Measurements from ENCODE around the gene TGFA. TPM values are rescaled to one million over a fixed set of nuclear protein-coding genes. Genes with fewer than 3 reads are reported as not detected.

The TGFA gene
- total and polyA plus RNA-seq, 2 experiments from 2014 or later: 1.4 to 6.5 TPM

DNA sequence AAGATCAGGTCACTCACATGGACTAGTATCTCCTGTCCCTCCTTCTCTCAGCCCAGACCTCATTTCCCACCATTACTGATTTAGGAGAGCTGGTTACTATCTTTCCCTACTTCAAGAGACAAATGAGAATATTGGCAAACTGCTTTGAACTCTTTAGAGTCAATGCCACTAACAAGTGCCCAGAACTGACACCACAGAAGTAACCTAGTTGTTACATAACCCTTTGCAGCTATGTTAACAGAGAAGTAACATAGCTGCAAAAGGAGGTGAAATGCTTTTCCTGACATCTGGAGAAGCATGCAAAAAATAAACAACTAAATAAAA is 30.0 kb downstream of the TGFA start (continued):
- TF ChIP-seq POLR2AphosphoS5 (IDR thresholded peaks at IDR 0.05; ENCODE audit: low read depth) (no peak), EZH2 (IDR thresholded peaks at IDR 0.05; ENCODE audit: low read depth, unreplicated experiment) (no peak), ZNF331 (CRISPR knock-in tag; IDR thresholded peaks at IDR 0.05; ENCODE audit: low read depth) (no peak), ZNF114 (CRISPR knock-in tag; IDR thresholded peaks at IDR 0.05) (no peak)
- TF ChIP-seq, protein P1, sequence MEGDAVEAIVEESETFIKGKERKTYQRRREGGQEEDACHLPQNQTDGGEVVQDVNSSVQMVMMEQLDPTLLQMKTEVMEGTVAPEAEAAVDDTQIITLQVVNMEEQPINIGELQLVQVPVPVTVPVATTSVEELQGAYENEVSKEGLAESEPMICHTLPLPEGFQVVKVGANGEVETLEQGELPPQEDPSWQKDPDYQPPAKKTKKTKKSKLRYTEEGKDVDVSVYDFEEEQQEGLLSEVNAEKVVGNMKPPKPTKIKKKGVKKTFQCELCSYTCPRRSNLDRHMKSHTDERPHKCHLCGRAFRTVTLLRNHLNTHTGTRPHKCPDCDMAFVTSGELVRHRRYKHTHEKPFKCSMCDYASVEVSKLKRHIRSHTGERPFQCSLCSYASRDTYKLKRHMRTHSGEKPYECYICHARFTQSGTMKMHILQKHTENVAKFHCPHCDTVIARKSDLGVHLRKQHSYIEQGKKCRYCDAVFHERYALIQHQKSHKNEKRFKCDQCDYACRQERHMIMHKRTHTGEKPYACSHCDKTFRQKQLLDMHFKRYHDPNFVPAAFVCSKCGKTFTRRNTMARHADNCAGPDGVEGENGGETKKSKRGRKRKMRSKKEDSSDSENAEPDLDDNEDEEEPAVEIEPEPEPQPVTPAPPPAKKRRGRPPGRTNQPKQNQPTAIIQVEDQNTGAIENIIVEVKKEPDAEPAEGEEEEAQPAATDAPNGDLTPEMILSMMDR (conservative IDR thresholded peaks at IDR 0.05; ENCODE audit: low read depth in 2 of 2): no peak

DNA sequence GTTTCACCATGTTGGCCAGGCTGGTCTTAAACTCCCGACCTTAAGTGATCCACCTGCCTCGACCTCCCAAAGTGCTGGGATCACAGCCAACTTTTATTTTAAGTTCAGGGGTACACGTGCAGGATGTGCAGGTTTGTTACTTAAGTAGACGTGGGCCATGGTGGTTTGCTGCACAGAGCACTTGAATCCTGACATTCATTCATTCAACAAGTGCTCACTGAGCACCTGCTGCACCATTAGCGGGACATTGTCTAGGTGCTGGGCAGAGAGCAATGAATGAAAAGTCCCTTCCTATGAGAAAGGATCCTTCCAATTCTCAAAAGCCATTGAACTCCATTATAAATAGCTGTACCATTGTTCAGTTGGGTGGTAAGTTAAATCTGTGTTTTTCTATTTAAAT is 31.0 kb downstream of the TGFA start:
- Mint-ChIP-seq H3K36me3 (ENCODE audit: low read depth) (no peaks in the 10 kb centered on the region), H3K4me3 (no peak overlapping the region), H3K27ac (no peak overlapping the region), H3K4me1 (peaks cover 24% of the 10 kb centered on the region), H3K9me3 (no peaks in the 10 kb centered on the region), H3K27me3 (ENCODE audit: insufficient read depth, low read depth, poor library complexity) (peaks cover 10% of the 10 kb centered on the region)
- Histone ChIP-seq H3K4me3 (no peak overlapping the region), H3K4me2 (no peak overlapping the region), H3K36me3 (ENCODE audit: insufficient read depth) (no peaks in the 10 kb centered on the region), H4K20me1 (replicated peaks; ENCODE audit: insufficient read depth) (no peaks in the 10 kb centered on the region; the same call in 1 of the 2 replicates), H3K27me3 (ENCODE audit: insufficient read depth) (no peaks in the 10 kb centered on the region), H3K9me2 (ENCODE audit: insufficient read depth) (peaks cover 8% of the 10 kb centered on the region; the same call in 1 of the 2 replicates), H3K79me2 (replicated peaks; ENCODE audit: insufficient read depth) (no peaks in the 10 kb centered on the region), H2AFZ (no peak overlapping the region), H3F3A (replicated peaks; ENCODE audit: low read depth) (no peaks in the 10 kb centered on the region), H3K27ac (ENCODE audit: low read depth) (no peak overlapping the region), H3K4me1 (ENCODE audit: insufficient read depth) (peaks cover 9% of the 10 kb centered on the region)
- no peak for DNase-seq (ENCODE audit: low spot score)
- ATAC-seq: no peak
- TF ChIP-seq EZH2phosphoT487 (IDR thresholded peaks at IDR 0.05; ENCODE audit: unreplicated experiment) (no peak), POLR2AphosphoS5 (IDR thresholded peaks at IDR 0.05; ENCODE audit: low read depth) (no peak), CREB1 (CRISPR knock-in tag; IDR thresholded peaks at IDR 0.05; ENCODE audit: low read depth) (no peak), ZNF114 (CRISPR knock-in tag; IDR thresholded peaks at IDR 0.05) (no peak), EZH2 (IDR thresholded peaks at IDR 0.05; ENCODE audit: low read depth, unreplicated experiment) (no peak), JUNB (IDR thresholded peaks at IDR 0.05; ENCODE audit: unreplicated experiment) (no peak), NANOG (IDR thresholded peaks at IDR 0.05; ENCODE audit: borderline replicate concordance) (no peak), ZNF331 (CRISPR knock-in tag; IDR thresholded peaks at IDR 0.05; ENCODE audit: low read depth) (no peak)
- TF ChIP-seq, protein P1 (conservative IDR thresholded peaks at IDR 0.05; ENCODE audit: low read depth in 2 of 2): no peak
- TF ChIP-seq, protein P2, sequence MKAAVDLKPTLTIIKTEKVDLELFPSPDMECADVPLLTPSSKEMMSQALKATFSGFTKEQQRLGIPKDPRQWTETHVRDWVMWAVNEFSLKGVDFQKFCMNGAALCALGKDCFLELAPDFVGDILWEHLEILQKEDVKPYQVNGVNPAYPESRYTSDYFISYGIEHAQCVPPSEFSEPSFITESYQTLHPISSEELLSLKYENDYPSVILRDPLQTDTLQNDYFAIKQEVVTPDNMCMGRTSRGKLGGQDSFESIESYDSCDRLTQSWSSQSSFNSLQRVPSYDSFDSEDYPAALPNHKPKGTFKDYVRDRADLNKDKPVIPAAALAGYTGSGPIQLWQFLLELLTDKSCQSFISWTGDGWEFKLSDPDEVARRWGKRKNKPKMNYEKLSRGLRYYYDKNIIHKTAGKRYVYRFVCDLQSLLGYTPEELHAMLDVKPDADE (IDR thresholded peaks at IDR 0.05): no peak
- TF ChIP-seq, protein P3, sequence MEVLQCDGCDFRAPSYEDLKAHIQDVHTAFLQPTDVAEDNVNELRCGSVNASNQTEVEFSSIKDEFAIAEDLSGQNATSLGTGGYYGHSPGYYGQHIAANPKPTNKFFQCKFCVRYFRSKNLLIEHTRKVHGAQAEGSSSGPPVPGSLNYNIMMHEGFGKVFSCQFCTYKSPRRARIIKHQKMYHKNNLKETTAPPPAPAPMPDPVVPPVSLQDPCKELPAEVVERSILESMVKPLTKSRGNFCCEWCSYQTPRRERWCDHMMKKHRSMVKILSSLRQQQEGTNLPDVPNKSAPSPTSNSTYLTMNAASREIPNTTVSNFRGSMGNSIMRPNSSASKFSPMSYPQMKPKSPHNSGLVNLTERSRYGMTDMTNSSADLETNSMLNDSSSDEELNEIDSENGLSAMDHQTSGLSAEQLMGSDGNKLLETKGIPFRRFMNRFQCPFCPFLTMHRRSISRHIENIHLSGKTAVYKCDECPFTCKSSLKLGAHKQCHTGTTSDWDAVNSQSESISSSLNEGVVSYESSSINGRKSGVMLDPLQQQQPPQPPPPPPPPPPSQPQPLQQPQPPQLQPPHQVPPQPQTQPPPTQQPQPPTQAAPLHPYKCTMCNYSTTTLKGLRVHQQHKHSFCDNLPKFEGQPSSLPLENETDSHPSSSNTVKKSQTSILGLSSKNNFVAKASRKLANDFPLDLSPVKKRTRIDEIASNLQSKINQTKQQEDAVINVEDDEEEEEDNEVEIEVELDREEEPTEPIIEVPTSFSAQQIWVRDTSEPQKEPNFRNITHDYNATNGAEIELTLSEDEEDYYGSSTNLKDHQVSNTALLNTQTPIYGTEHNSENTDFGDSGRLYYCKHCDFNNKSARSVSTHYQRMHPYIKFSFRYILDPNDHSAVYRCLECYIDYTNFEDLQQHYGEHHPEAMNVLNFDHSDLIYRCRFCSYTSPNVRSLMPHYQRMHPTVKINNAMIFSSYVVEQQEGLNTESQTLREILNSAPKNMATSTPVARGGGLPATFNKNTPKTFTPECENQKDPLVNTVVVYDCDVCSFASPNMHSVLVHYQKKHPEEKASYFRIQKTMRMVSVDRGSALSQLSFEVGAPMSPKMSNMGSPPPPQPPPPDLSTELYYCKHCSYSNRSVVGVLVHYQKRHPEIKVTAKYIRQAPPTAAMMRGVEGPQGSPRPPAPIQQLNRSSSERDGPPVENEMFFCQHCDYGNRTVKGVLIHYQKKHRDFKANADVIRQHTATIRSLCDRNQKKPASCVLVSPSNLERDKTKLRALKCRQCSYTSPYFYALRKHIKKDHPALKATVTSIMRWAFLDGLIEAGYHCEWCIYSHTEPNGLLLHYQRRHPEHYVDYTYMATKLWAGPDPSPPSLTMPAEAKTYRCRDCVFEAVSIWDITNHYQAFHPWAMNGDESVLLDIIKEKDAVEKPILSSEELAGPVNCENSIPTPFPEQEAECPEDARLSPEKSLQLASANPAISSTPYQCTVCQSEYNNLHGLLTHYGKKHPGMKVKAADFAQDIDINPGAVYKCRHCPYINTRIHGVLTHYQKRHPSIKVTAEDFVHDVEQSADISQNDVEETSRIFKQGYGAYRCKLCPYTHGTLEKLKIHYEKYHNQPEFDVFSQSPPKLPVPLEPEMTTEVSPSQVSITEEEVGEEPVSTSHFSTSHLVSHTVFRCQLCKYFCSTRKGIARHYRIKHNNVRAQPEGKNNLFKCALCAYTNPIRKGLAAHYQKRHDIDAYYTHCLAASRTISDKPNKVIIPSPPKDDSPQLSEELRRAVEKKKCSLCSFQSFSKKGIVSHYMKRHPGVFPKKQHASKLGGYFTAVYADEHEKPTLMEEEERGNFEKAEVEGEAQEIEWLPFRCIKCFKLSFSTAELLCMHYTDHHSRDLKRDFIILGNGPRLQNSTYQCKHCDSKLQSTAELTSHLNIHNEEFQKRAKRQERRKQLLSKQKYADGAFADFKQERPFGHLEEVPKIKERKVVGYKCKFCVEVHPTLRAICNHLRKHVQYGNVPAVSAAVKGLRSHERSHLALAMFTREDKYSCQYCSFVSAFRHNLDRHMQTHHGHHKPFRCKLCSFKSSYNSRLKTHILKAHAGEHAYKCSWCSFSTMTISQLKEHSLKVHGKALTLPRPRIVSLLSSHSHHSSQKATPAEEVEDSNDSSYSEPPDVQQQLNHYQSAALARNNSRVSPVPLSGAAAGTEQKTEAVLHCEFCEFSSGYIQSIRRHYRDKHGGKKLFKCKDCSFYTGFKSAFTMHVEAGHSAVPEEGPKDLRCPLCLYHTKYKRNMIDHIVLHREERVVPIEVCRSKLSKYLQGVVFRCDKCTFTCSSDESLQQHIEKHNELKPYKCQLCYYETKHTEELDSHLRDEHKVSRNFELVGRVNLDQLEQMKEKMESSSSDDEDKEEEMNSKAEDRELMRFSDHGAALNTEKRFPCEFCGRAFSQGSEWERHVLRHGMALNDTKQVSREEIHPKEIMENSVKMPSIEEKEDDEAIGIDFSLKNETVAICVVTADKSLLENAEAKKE (CRISPR knock-in tag; IDR thresholded peaks at IDR 0.05): no peak
